DND-41 (cell line): ENCODE results near the gene RNF130.
"Not testable (repeated sequence)": the region's sequence is repeated elsewhere in the genome, so short reads cannot be mapped to it uniquely, and the experiment has no call there.

Source experiments
- ATAC-seq: fragments of 200-7000 bp; cut with Tn5 transposase; 3 replicates; pipeline ENCODE4 v1.9.1; 2021; ENCODE audit warnings: low read depth; ENCODE audit not compliant: insufficient read depth
- DNase-seq: peaks from one replicate; pipeline ENCODE4 v3.0.0-alpha.2; 2020
- H2AFZ ChIP-seq: 2 replicates; pipeline ENCODE4 v1.6.0; 2012; ENCODE audit warnings: low read depth, low read length
- H3K27ac ChIP-seq: 2 replicates; pipeline ENCODE4 v1.5.1; 2012; ENCODE audit warnings: low read length, inconsistent platforms
- H3K27me3 ChIP-seq: fragments of 200-600 bp; sonication (generic); 2 replicates; pipeline ENCODE4 v1.6.0; 2012; ENCODE audit warnings: low read length, mild to moderate bottlenecking, inconsistent platforms; ENCODE audit not compliant: insufficient read depth, poor library complexity
- H3K36me3 ChIP-seq: 2 replicates; pipeline ENCODE4 v1.5.1; 2012; ENCODE audit warnings: low read length, inconsistent platforms; ENCODE audit not compliant: insufficient read depth
- H3K4me1 ChIP-seq: 2 replicates; pipeline ENCODE4 v1.5.1; 2012; ENCODE audit warnings: mild to moderate bottlenecking, low read length; ENCODE audit not compliant: insufficient read depth
- H3K4me2 ChIP-seq: 2 replicates; pipeline ENCODE4 v1.6.0; 2012; ENCODE audit warnings: mild to moderate bottlenecking, moderate library complexity, low read length, inconsistent platforms; ENCODE audit not compliant: insufficient read depth
- H3K4me3 ChIP-seq, 2 experiments: fragments of 200-600 bp in 1 of 2; shearing (Covaris generic) in 1 of 2; 2 replicates each; pipeline ENCODE4 v1.5.1; 2012 to 2016; ENCODE audit warnings: inconsistent platforms in 2 of 2, low read length in 2 of 2, mild to moderate bottlenecking in 2 of 2, low read depth in 1 of 2, moderate library complexity in 1 of 2
- H3K79me2 ChIP-seq: 2 replicates; pipeline ENCODE4 v1.6.0; 2012; ENCODE audit warnings: low read length, inconsistent platforms; ENCODE audit not compliant: insufficient read depth
- H3K9ac ChIP-seq: 2 replicates; pipeline ENCODE4 v1.6.0; 2012; ENCODE audit warnings: low read depth, mild to moderate bottlenecking, inconsistent platforms, low read length, moderate library complexity
- H3K9me3 ChIP-seq: 2 replicates; pipeline ENCODE4 v1.5.1; 2012; ENCODE audit warnings: low read length, moderate library complexity, mild to moderate bottlenecking, inconsistent platforms; ENCODE audit not compliant: insufficient read depth, severe bottlenecking
- H4K20me1 ChIP-seq: 2 replicates; pipeline ENCODE4 v1.6.0; 2012; ENCODE audit warnings: low read length; ENCODE audit not compliant: insufficient read depth
- CTCF ChIP-seq: IDR thresholded peaks from 2 replicates; pipeline ENCODE4 v1.5.1; 2012; ENCODE audit warnings: borderline replicate concordance, low read length, moderate library complexity, mild to moderate bottlenecking; ENCODE audit not compliant: poor library complexity, severe bottlenecking; ENCODE audit errors: extremely low read depth
- EZH2 ChIP-seq: IDR thresholded peaks from 3 replicates; pipeline ENCODE4 v1.6.1; 2012; ENCODE audit warnings: borderline replicate concordance, low read depth, mild to moderate bottlenecking, moderate library complexity, low read length, inconsistent platforms; ENCODE audit not compliant: severe bottlenecking

RNF130 gene

GRCh38 chr5:179960204-179960831 lies 111.2 kb downstream of the RNF130 start:
- no peak for TF ChIP-seq EZH2
- no peak for TF ChIP-seq CTCF
- H3K9ac ChIP-seq = no peak overlapping the region

GRCh38 chr5:179959641-179960040 lies 111.9 kb downstream of the RNF130 start:
- Histone ChIP-seq H3K9me3 (no peaks in the 10 kb centered on the region), H3K9ac (no peak overlapping the region), H3K4me3 (no peak overlapping the region), H3K27me3 (no peaks in the 10 kb centered on the region), H2AFZ (no peak overlapping the region), H4K20me1 (no peaks in the 10 kb centered on the region), H3K4me1 (no peaks in the 10 kb centered on the region), H3K4me2 (no peak overlapping the region), H3K36me3 (no peaks in the 10 kb centered on the region), H3K27ac (no peak overlapping the region), H3K79me2 (no peaks in the 10 kb centered on the region)
- DNase-seq (no peak), ATAC-seq (no peak)
- TF ChIP-seq CTCF (no peak), EZH2 (no peak)

More at GRCh38 chr5:179960204-179960831, 111.2 kb downstream of the RNF130 start:
- no peaks in the 10 kb centered on the region for H3K9me3 ChIP-seq
- H3K4me2 ChIP-seq = no peak overlapping the region
- no peaks in the 10 kb centered on the region for H3K36me3 ChIP-seq
- H4K20me1 ChIP-seq = no peaks in the 10 kb centered on the region
- no peak overlapping the region for H3K4me3 ChIP-seq
- ATAC-seq (no peak), DNase-seq (no peak)
- H3K27ac ChIP-seq = no peak overlapping the region
- no peaks in the 10 kb centered on the region for H3K79me2 ChIP-seq
- H2AFZ ChIP-seq = no peak overlapping the region
- H3K4me1 ChIP-seq = no peaks in the 10 kb centered on the region
- H3K27me3 ChIP-seq = no peaks in the 10 kb centered on the region

- H3K9ac ChIP-seq, H3K79me2 ChIP-seq, H3K27me3 ChIP-seq, H4K20me1 ChIP-seq, H3K36me3 ChIP-seq, H2AFZ ChIP-seq, H3K27ac ChIP-seq, ATAC-seq, H3K4me2 ChIP-seq, H3K4me3 ChIP-seq, H3K4me1 ChIP-seq, H3K9me3 ChIP-seq, DNase-seq: not testable (repeated sequence)
Measured at GRCh38 chr5:179959118-179959517, 112.4 kb downstream of the RNF130 start.

GRCh38 chr5:179955630-179956029 lies 115.9 kb downstream of the RNF130 start:
- H3K4me3 ChIP-seq = no peak overlapping the region
- no peaks in the 10 kb centered on the region for H4K20me1 ChIP-seq
- no peaks in the 10 kb centered on the region for H3K27me3 ChIP-seq
- no peaks in the 10 kb centered on the region for H3K9me3 ChIP-seq
- no peak for ATAC-seq
- no peaks in the 10 kb centered on the region for H3K36me3 ChIP-seq
- no peak overlapping the region for H3K9ac ChIP-seq
- no peak overlapping the region for H2AFZ ChIP-seq
- no peaks in the 10 kb centered on the region for H3K4me1 ChIP-seq
- no peak overlapping the region for H3K27ac ChIP-seq
- no peak overlapping the region for H3K4me2 ChIP-seq
- H3K79me2 ChIP-seq = no peaks in the 10 kb centered on the region
- no peak for TF ChIP-seq EZH2
- DNase-seq = no peak
